WERI-Rb-1 (cell line): ENCODE measurements around the gene MARK1.

Source experiments
- DNase-seq: peaks from one replicate; pipeline ENCODE4 v3.0.0-alpha.2; 2020
- H3K27ac ChIP-seq: fragments of 250-450 bp; sonication (Bioruptor Pico); 2 replicates; pipeline ENCODE4 v1.5.1; 2020; ENCODE audit warnings: mild to moderate bottlenecking, moderate library complexity
- H3K27me3 ChIP-seq: fragments of 250-450 bp; sonication (Bioruptor Pico); 2 replicates; pipeline ENCODE4 v1.5.1; 2021; ENCODE audit warnings: mild to moderate bottlenecking, low read depth, moderate library complexity; ENCODE audit not compliant: insufficient read depth, severe bottlenecking
- H3K36me3 ChIP-seq: fragments of 250-450 bp; sonication (Bioruptor Pico); 2 replicates; pipeline ENCODE4 v1.5.1; 2020; ENCODE audit warnings: mild to moderate bottlenecking, moderate library complexity
- H3K4me3 ChIP-seq: 2 replicates; pipeline ENCODE4 v1.5.1; 2011; ENCODE audit warnings: low read depth, mild to moderate bottlenecking, control low read depth, low read length
- H3K9me3 ChIP-seq: fragments of 250-450 bp; sonication (Bioruptor Pico); 2 replicates; pipeline ENCODE4 v1.5.1; 2021; ENCODE audit warnings: mild to moderate bottlenecking, moderate library complexity; ENCODE audit not compliant: severe bottlenecking
- TF ChIP-seq, protein P1 (sequence below): IDR thresholded peaks from 2 replicates; pipeline ENCODE4 v1.5.1; 2011; ENCODE audit warnings: low read depth, mild to moderate bottlenecking, control low read depth, inconsistent platforms, low read length

MARK1 gene

GRCh38 chr1:220529521-220530020 is 1.6 kb downstream of the MARK1 start:
- TF ChIP-seq, protein P1, sequence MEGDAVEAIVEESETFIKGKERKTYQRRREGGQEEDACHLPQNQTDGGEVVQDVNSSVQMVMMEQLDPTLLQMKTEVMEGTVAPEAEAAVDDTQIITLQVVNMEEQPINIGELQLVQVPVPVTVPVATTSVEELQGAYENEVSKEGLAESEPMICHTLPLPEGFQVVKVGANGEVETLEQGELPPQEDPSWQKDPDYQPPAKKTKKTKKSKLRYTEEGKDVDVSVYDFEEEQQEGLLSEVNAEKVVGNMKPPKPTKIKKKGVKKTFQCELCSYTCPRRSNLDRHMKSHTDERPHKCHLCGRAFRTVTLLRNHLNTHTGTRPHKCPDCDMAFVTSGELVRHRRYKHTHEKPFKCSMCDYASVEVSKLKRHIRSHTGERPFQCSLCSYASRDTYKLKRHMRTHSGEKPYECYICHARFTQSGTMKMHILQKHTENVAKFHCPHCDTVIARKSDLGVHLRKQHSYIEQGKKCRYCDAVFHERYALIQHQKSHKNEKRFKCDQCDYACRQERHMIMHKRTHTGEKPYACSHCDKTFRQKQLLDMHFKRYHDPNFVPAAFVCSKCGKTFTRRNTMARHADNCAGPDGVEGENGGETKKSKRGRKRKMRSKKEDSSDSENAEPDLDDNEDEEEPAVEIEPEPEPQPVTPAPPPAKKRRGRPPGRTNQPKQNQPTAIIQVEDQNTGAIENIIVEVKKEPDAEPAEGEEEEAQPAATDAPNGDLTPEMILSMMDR: no peak
- H3K9me3 ChIP-seq: no peaks in the 10 kb centered on the region
- no peak for DNase-seq
- no peak overlapping the region for H3K27ac ChIP-seq
- H3K27me3 ChIP-seq: no peaks in the 10 kb centered on the region
- peak overlapping the region; percentile 65 for H3K4me3 ChIP-seq
- peaks cover 6% of the 10 kb centered on the region for H3K36me3 ChIP-seq

GRCh38 chr1:220533504-220534109 is 5.7 kb downstream of the MARK1 start:
- Histone ChIP-seq H3K36me3 (peaks cover 2% of the 10 kb centered on the region), H3K27me3 (no peaks in the 10 kb centered on the region), H3K4me3 (no peak overlapping the region), H3K27ac (no peak overlapping the region), H3K9me3 (no peaks in the 10 kb centered on the region)
- TF ChIP-seq, protein P1: no peak
- no peak for DNase-seq

- TF ChIP-seq, protein P1: peak; percentile 73
- Histone ChIP-seq H3K27ac (no peak overlapping the region), H3K9me3 (no peaks in the 10 kb centered on the region), H3K4me3 (no peak overlapping the region), H3K36me3 (no peaks in the 10 kb centered on the region), H3K27me3 (no peaks in the 10 kb centered on the region)
- peak; percentile 44 for DNase-seq
Observed at GRCh38 chr1:220544901-220545303, 17.0 kb downstream of the MARK1 start.

DNA sequence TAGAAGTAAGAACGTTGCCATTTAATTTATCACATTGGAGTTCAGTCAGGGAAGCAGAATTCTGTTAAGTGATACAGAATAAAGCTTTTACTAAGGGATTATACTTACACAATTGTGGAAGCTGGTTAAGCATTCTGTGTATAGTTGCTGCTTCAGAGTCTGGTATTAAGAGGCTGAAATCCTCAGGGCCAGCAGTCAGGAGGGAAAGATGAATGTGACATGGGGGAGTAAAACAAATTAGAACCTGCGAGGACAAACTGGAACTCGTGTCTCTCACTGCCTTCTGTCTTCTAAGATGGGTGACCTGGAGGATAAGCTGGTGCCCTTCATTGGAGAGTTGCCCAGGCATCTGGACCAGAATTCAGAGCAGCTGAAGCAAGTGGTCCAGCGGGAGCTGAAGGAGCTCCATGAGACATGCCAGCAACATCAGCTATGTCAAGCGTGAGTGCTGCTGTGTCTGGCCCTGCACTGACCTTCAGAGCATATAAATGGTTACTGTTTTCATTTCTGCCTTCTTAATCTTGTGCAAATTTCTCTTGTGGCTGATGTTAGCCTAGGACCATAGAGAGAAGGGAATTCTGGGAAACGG is 23.0 kb downstream of the MARK1 start:
- no peak overlapping the region for H3K27ac ChIP-seq
- H3K27me3 ChIP-seq: no peaks in the 10 kb centered on the region
- H3K4me3 ChIP-seq: no peak overlapping the region
- TF ChIP-seq, protein P1: no peak
- no peaks in the 10 kb centered on the region for H3K36me3 ChIP-seq
- no peaks in the 10 kb centered on the region for H3K9me3 ChIP-seq
- DNase-seq: peak; percentile 45

DNA sequence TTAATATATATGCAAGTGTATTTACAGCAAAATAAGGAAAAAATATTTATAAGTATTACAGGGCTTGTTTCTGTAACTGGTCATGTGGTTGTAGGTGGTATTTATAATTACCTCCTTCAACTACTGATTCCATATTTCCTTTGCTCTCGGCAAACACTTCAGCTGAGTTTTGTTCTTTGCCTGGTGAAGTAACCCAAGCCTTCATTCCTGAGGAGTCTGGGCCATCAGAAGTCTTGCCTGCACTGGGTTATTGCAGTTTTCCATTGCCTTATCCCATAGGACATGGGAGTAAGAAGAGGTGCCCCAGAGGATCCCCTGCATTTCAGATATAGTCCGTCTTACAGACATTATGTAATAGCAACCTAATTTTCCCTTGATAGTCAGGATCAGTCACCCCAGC is 23.8 kb downstream of the MARK1 start:
- Histone ChIP-seq H3K27ac (no peak overlapping the region), H3K4me3 (no peak overlapping the region), H3K27me3 (no peaks in the 10 kb centered on the region), H3K36me3 (no peaks in the 10 kb centered on the region), H3K9me3 (no peaks in the 10 kb centered on the region)
- no peak for DNase-seq
- TF ChIP-seq, protein P1: no peak
